Keratinocyte (primary cell): ENCODE measurements around the gene ANKRD28. TPM values are rescaled to one million over a fixed set of nuclear protein-coding genes. Genes with fewer than 3 reads are reported as not detected.

Experiments used
- DNase-seq: peaks from one replicate; pipeline ENCODE4 v3.0.0-alpha.2; 2011; ENCODE audit warnings: low read depth, missing footprints, low spot score
- FAIRE-seq: peaks from 2 replicates; lab custom pipeline; 2011; peaks lifted over from hg19 to GRCh38; lab: Jason Lieb, UNC
- H2AFZ ChIP-seq: 2 replicates; pipeline ENCODE4 v1.6.0; 2012; ENCODE audit warnings: low read length, control low read depth, inconsistent platforms; ENCODE audit not compliant: control insufficient read depth
- H3K27ac ChIP-seq: 2 replicates; pipeline ENCODE4 v1.5.1; 2011; ENCODE audit warnings: low read length; ENCODE audit not compliant: control insufficient read depth, insufficient read depth
- H3K27me3 ChIP-seq: 3 replicates; pipeline ENCODE4 v1.6.0; 2011; ENCODE audit warnings: low read length; ENCODE audit not compliant: control insufficient read depth, insufficient read depth; ENCODE audit errors: extremely low read depth
- H3K36me3 ChIP-seq, 2 experiments: 2 replicates in 1 of 2; 3 replicates in 1 of 2; pipeline ENCODE4 v1.5.1; 2011; ENCODE audit warnings: low read length in 2 of 2, mild to moderate bottlenecking in 1 of 2; ENCODE audit not compliant: control insufficient read depth in 2 of 2, insufficient read depth in 2 of 2; ENCODE audit errors: extremely low read depth in 1 of 2
- H3K4me1 ChIP-seq: 3 replicates; pipeline ENCODE4 v1.5.1; 2011; ENCODE audit warnings: low read length; ENCODE audit not compliant: control insufficient read depth, insufficient read depth; ENCODE audit errors: extremely low read depth
- H3K4me2 ChIP-seq: 3 replicates; pipeline ENCODE4 v1.6.0; 2011; ENCODE audit warnings: low read depth, low read length; ENCODE audit not compliant: control insufficient read depth, insufficient read depth; ENCODE audit errors: extremely low read depth
- H3K4me3 ChIP-seq, 3 experiments: fragments of 200-600 bp in 1 of 3; sonication (generic) in 1 of 3; 2 replicates in 2 of 3; 3 replicates in 1 of 3; pipeline ENCODE4 v1.5.1; 2011 to 2016; ENCODE audit warnings: low read length in 3 of 3, mild to moderate bottlenecking in 3 of 3, control low read depth in 2 of 3, inconsistent platforms in 1 of 3, low read depth in 1 of 3, mixed read lengths in 1 of 3, mixed run types in 1 of 3, moderate library complexity in 1 of 3; ENCODE audit not compliant: control insufficient read depth in 2 of 3, insufficient read depth in 2 of 3; ENCODE audit errors: extremely low read depth in 1 of 3
- H3K79me2 ChIP-seq: 2 replicates; pipeline ENCODE4 v1.6.0; 2012; ENCODE audit warnings: low read length; ENCODE audit not compliant: control insufficient read depth, insufficient read depth
- H3K9ac ChIP-seq: 3 replicates; pipeline ENCODE4 v1.6.0; 2011; ENCODE audit warnings: low read length; ENCODE audit not compliant: control insufficient read depth, insufficient read depth; ENCODE audit errors: extremely low read depth
- H3K9me1 ChIP-seq: 3 replicates; pipeline ENCODE4 v1.6.0; 2011; ENCODE audit warnings: low read length; ENCODE audit not compliant: control insufficient read depth, insufficient read depth; ENCODE audit errors: extremely low read depth
- H3K9me3 ChIP-seq: 2 replicates; pipeline ENCODE4 v1.5.1; 2012; ENCODE audit warnings: low read depth, low read length; ENCODE audit not compliant: control insufficient read depth
- H4K20me1 ChIP-seq: 3 replicates; pipeline ENCODE4 v1.6.0; 2011; ENCODE audit warnings: low read length; ENCODE audit not compliant: control insufficient read depth, insufficient read depth; ENCODE audit errors: extremely low read depth
- CTCF ChIP-seq, 3 experiments: IDR thresholded peaks in 1 of 3; conservative IDR thresholded peaks in 1 of 3; optimal IDR thresholded peaks in 1 of 3; 2 replicates in 2 of 3; 3 replicates in 1 of 3; pipeline versions ENCODE3 to v1.5.1; 2011; ENCODE audit warnings: low read length in 3 of 3, mild to moderate bottlenecking in 3 of 3, moderate library complexity in 2 of 3, control low read depth in 1 of 3, inconsistent platforms in 1 of 3; ENCODE audit not compliant: insufficient read depth in 2 of 3; ENCODE audit errors: extremely low read depth in 1 of 3
- EZH2 ChIP-seq: IDR thresholded peaks from one replicate; pipeline ENCODE4 v1.6.1; 2012; ENCODE audit warnings: inconsistent platforms, mild to moderate bottlenecking, low read length, moderate library complexity
- dilution Hi-C: fragments of 300-500 bp; cut with MboI; formaldehyde crosslinking; loops from one replicate; pipeline ENCODE4 v1.7.0; 2020; ENCODE audit warnings: low sequenced_read_pairs; ENCODE audit not compliant: extremely low pct_ligation_motif_present
- polyA plus RNA-seq, 5 experiments: library from polyadenylated mRNA; depleted of rRNA in 3 of 5; stranded (reverse) in 3 of 5; stranded (forward) in 1 of 5; unstranded in 1 of 5; fragments of >200 nt; gene quantifications; 1 replicate in 1 of 5; 2 replicates in 3 of 5; 3 replicates in 1 of 5; pipeline versions ENCODE4 v1.2.1 to v1.2.3, GENCODE V29; 2011 to 2012; ENCODE audit warnings: missing spikeins in 2 of 5, low read depth in 1 of 5, low replicate concordance in 1 of 5

ANKRD28 gene
- polyA plus RNA-seq, 1 donor (not counting 4 experiments of a cell fraction or from before 2014, with no cell fraction given), result 32.7 TPM

- Histone ChIP-seq H3K4me3 (no peak overlapping the region), H3K36me3 (no peaks in the 10 kb centered on the region), H4K20me1 (no peaks in the 10 kb centered on the region), H3K27ac (no peak overlapping the region), H3K9ac (no peak overlapping the region), H2AFZ (no peak overlapping the region), H3K27me3 (no peaks in the 10 kb centered on the region), H3K9me3 (no peaks in the 10 kb centered on the region), H3K79me2 (no peaks in the 10 kb centered on the region), H3K4me2 (no peak overlapping the region), H3K9me1 (no peaks in the 10 kb centered on the region), H3K4me1 (peaks cover 35% of the 10 kb centered on the region)
- FAIRE-seq, result no peak
- no peak for TF ChIP-seq EZH2
- no peak for TF ChIP-seq CTCF (optimal IDR thresholded peaks at IDR 0.05 in 1 of 3, IDR thresholded peaks at IDR 0.05 in 1 of 3, conservative IDR thresholded peaks at IDR 0.05 in 1 of 3; ENCODE audit: extremely low read depth in 1 of 3, insufficient read depth in 2 of 3, low read length in 3 of 3)
- dilution Hi-C loops, result no loop called here
- no peak for DNase-seq
Measured at GRCh38 chr3:15633766-15634598, 163.8 kb downstream of the ANKRD28 start.

GRCh38 chr3:15633159-15633558 lies 164.6 kb downstream of the ANKRD28 start:
- Histone ChIP-seq H3K27ac (no peak overlapping the region), H4K20me1 (no peaks in the 10 kb centered on the region), H3K79me2 (no peaks in the 10 kb centered on the region), H3K4me2 (no peak overlapping the region), H3K36me3 (no peaks in the 10 kb centered on the region), H3K27me3 (no peaks in the 10 kb centered on the region), H3K4me1 (peaks cover 35% of the 10 kb centered on the region), H3K4me3 (no peak overlapping the region), H3K9me1 (no peaks in the 10 kb centered on the region), H3K9ac (no peak overlapping the region), H2AFZ (no peak overlapping the region), H3K9me3 (no peaks in the 10 kb centered on the region)
- FAIRE-seq, result no peak
- TF ChIP-seq CTCF (optimal IDR thresholded peaks at IDR 0.05 in 1 of 3, IDR thresholded peaks at IDR 0.05 in 1 of 3, conservative IDR thresholded peaks at IDR 0.05 in 1 of 3; ENCODE audit: extremely low read depth in 1 of 3, insufficient read depth in 2 of 3, low read length in 3 of 3), result no peak
- dilution Hi-C loops, result no loop called here
- DNase-seq, result no peak
